Effector memory CD8-positive, alpha-beta T cell (primary cell): Measurements from ENCODE around the gene ARMC10.
A peak's percentile ranks its signal among the peaks of the same experiment; 100 is the strongest.
"Not testable (repeated sequence)": the region's sequence is repeated elsewhere in the genome, so short reads cannot be mapped to it uniquely, and the experiment has no call there.

Experiments
- ATAC-seq: fragments of 150-1000 bp; cut with Tn5 transposase; replicated peaks from 2 replicates; pipeline ENCODE4 v1.10.0; 2021; ENCODE audit warnings: mild to moderate bottlenecking, moderate library complexity
- DNase-seq, 3 experiments: peaks; one replicate each; pipeline ENCODE4 v3.0.0; 2021
- H3K27ac Mint-ChIP-seq, 2 donors: one replicate each; pipeline ENCODE4 v1.8.0; 2022; ENCODE audit warnings: mild to moderate bottlenecking in 2 of 2, mixed read lengths in 2 of 2, moderate library complexity in 2 of 2
- H3K27me3 Mint-ChIP-seq, 2 donors: one replicate each; pipeline ENCODE4 v1.8.0; 2022; ENCODE audit warnings: mixed read lengths in 2 of 2
- H3K36me3 Mint-ChIP-seq: one replicate; pipeline ENCODE4 v1.8.0; 2022; ENCODE audit warnings: mild to moderate bottlenecking, moderate library complexity, mixed read lengths; ENCODE audit not compliant: insufficient read depth
- H3K4me1 Mint-ChIP-seq, 2 donors: one replicate each; pipeline ENCODE4 v1.8.0; 2022; ENCODE audit warnings: low read depth in 2 of 2, mixed read lengths in 2 of 2
- H3K4me3 Mint-ChIP-seq, 2 donors: one replicate each; pipeline ENCODE4 v1.8.0; 2022; ENCODE audit warnings: mild to moderate bottlenecking in 2 of 2, mixed read lengths in 2 of 2, moderate library complexity in 2 of 2
- H3K9me3 Mint-ChIP-seq, 2 donors: one replicate each; pipeline ENCODE4 v1.8.0; 2022; ENCODE audit warnings: mixed read lengths in 2 of 2
- total RNA-seq, 9 experiments: gene quantifications; one replicate each; lab custom pipeline; 2026; lab: John Stamatoyannopoulos, UW

The ARMC10 gene
- total RNA-seq: 12.8 to 52.8 (median 33.4) reads per million in 9 experiments

DNA sequence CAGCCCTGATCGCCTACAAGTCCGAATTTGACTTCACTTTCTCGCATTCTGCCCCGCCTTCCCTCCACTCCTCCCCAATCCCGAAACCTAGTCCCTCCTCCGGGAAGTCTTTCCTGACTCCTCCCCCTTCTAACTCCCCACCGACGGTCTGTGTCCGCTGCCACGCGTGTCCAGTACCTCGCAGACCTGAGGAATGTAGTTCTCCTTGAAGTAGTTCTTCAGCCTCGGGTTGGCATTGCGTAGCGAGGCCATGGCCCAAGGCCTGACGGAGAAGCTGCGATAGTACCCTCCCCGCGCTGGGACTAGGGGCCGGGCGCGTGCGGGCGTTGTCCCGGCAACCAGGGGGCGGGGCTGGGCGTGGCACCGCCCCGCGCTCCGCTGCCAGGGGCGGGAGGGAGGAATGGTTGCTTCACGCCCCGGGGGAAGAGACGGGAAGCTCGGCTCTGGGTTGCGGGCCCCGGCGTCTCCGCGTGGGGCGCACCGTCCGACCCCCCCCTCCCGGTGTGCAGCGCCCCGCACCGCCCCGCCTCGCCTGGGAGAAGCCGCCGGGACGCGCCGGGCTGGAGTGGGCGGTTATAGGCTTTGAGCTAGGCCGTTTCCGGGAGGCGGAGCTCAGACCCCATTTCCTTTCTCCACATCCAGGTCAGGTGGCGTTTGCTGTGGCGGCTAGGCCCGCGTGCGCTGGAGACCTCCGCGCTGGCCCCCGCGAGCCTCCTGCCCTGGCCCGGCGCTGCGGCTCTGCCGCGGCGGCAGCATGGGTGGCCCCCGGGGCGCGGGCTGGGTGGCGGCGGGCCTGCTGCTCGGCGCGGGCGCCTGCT, at the start of gene ARMC10, which contains the start of gene FBXL13:
ARMC10 (plus strand) TSS at position 622 of the 818 bp plus-strand sequence; CDS start at position 755, 133 bp downstream.
FBXL13 (minus strand) TSS at position 278 of the 818 bp plus-strand sequence.
- DNase-seq (peak; percentile 79 to 87 (median 84)), ATAC-seq (peak; percentile 78)
- Mint-ChIP-seq H3K4me1 (peaks cover 19 to 27% of the 10 kb centered on the region in 2 donors), H3K27ac (peak within 1 kb of the TSS; percentile 93 to 94), H3K36me3 (peaks cover 3% of the 10 kb centered on the region), H3K4me3 (peak within 1 kb of the TSS; percentile 91 to 96), H3K27me3 (no peaks in the 10 kb centered on the region), H3K9me3 (no peaks in the 10 kb centered on the region)

DNA sequence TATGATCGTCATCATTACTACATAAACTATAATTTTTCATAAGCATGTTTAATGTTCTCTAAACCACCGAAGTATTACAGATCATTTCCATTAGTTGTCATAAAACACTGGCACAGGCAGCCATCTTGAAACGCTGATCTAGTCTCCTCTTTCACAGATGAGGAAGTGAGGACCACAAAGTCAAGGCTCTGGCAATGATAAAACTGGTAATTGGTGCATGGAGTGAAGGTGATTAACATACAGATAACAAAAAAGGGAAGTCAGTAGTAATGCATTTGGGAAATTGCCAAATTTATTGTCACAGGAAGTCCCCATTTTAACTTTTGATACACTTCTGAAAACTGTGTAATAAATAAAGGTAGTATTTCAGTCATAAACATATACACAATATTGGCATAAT, 49.6 kb upstream of the ARMC10 start:
- Mint-ChIP-seq H3K27me3 (no peaks in the 10 kb centered on the region), H3K36me3 (no peaks in the 10 kb centered on the region), H3K4me3 (no peak overlapping the region), H3K4me1 (peaks cover 0 to 4% of the 10 kb centered on the region in 2 donors), H3K27ac (no peak overlapping the region), H3K9me3 (no peaks in the 10 kb centered on the region)
- ATAC-seq (no peak), DNase-seq (no peak)

GRCh38 chr7:103031024-103031423, 43.9 kb upstream of the ARMC10 start:
- DNase-seq (no peak), ATAC-seq (no peak)
- H3K27me3 Mint-ChIP-seq: peaks cover 14 to 15% of the 10 kb centered on the region in 2 donors

DNA sequence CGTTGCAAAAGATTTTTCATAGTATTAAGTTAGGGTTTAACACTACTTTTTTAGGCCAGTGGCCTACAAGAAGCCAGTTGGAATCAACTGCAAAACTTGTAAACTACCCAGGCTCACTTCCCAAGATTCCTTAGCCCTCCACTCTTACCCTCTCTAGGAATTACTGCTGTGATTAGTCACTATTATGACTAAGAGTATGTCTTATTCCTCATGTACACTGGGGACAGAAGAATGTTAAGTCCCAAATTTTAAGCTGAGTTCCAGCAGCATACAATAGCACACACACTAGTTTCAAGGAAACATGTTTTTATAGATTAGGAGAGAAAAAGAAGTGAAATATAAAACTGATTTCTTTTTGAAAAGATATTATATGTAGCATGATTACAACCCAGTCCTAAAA, 43.2 kb upstream of the ARMC10 start:
- no peaks in the 10 kb centered on the region for H3K4me1 Mint-ChIP-seq
- no peaks in the 10 kb centered on the region for H3K36me3 Mint-ChIP-seq
- ATAC-seq: no peak
- H3K9me3 Mint-ChIP-seq: no peaks in the 10 kb centered on the region
- H3K27me3 Mint-ChIP-seq: peaks cover 14 to 15% of the 10 kb centered on the region in 2 donors
- H3K27ac Mint-ChIP-seq: no peak overlapping the region
- H3K4me3 Mint-ChIP-seq: no peak overlapping the region
- no peak for DNase-seq

More at GRCh38 chr7:103031024-103031423, 43.9 kb upstream of the ARMC10 start:
- Mint-ChIP-seq H3K4me3 (no peak overlapping the region), H3K36me3 (no peaks in the 10 kb centered on the region), H3K4me1 (no peaks in the 10 kb centered on the region), H3K9me3 (no peaks in the 10 kb centered on the region), H3K27ac (peak overlapping the region in 1 of 2 donors; percentile 7)

DNA sequence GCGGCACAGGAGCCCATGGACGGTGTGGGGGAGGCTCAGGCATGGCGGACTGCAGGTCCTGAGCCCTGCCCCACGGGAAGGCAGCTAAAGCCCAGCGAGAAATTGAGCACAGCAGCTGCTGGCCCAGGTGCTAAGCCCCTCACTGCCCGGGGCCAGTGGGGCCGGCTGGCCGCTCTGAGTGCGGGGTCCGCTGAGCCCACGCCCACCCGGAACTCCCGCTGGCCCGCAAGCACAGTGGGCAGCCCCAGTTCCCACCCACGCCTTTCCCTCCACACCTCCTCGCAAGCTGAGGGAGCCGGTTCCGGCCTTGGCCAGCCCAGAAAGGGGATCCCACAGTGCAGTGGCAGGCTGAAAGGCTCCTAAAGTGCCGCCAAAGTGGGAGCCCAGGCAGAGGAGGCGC, 40.6 kb upstream of the ARMC10 start:
- ATAC-seq, H3K4me1 Mint-ChIP-seq, H3K4me3 Mint-ChIP-seq, H3K27ac Mint-ChIP-seq, DNase-seq, H3K36me3 Mint-ChIP-seq, H3K9me3 Mint-ChIP-seq: not testable (repeated sequence)
- peaks cover 14 to 15% of the 10 kb centered on the region in 2 donors for H3K27me3 Mint-ChIP-seq

DNA sequence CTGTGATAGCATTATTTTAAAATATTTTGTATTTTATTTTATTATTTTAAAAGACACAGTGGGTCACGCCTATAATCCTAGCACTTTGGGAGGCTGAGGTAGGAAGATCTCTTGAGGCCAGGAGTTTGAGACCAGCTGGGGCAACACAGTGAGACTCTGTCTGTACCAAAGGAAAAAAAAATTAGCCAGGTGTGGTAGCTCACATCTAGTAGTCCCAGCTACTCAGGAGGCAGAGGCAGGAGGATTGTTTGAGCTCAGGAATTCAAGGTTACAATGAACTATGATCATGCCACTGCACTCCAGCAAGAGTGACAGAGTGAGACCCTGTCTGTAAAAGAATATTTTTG, 37.5 kb upstream of the ARMC10 start:
- Mint-ChIP-seq H3K4me3 (no peak overlapping the region), H3K36me3 (no peaks in the 10 kb centered on the region), H3K4me1 (no peaks in the 10 kb centered on the region), H3K27ac (no peak overlapping the region), H3K27me3 (peaks cover 14 to 25% of the 10 kb centered on the region in 2 donors), H3K9me3 (no peaks in the 10 kb centered on the region)
- DNase-seq: no peak
- ATAC-seq: no peak

GRCh38 chr7:103037823-103038739, 36.9 kb upstream of the ARMC10 start:
- peaks cover 10 to 19% of the 10 kb centered on the region in 2 donors for H3K27me3 Mint-ChIP-seq
- H3K27ac Mint-ChIP-seq, H3K4me3 Mint-ChIP-seq, H3K9me3 Mint-ChIP-seq, ATAC-seq, DNase-seq, H3K36me3 Mint-ChIP-seq, H3K4me1 Mint-ChIP-seq: not testable (repeated sequence)

DNA sequence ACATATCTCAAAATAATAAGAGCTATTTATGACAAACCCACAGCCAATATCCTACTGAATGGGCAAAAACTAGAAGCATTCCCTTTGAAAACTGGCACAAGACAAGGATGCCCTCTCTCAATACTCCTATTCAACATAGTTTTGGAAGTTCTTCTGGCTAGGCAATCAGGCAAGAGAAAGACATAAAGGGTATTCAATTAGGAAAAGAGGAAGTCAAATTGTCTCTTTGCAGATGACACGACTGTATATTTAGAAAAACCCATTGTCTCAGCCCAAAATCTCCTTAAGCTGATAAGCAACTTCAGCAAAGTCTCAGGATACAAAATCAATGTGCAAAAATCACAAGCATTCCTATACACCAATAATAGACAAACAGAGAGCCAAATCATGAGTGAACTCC, 33.1 kb upstream of the ARMC10 start:
- H3K4me3 Mint-ChIP-seq, H3K27ac Mint-ChIP-seq, H3K27me3 Mint-ChIP-seq, DNase-seq, H3K9me3 Mint-ChIP-seq, ATAC-seq, H3K4me1 Mint-ChIP-seq, H3K36me3 Mint-ChIP-seq: not testable (repeated sequence)

DNA sequence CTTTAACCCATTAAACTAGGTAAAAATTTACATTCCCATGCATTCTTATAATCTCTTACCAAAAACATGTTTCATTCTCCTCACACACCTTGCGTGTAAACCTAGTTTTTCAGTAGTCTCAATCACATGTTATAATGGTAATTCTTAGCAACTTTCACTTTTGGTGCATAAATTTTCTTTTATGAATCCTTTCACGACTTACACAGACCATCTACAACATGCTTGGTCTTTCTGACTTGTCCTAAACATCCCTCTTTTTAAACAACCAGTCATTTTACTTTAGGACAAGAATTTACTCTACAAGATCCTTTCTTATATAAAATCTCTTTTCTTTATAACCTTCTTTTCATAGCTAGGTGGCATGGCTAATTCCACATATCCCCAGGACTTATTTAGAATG, 26.1 kb upstream of the ARMC10 start:
- ATAC-seq (no peak), DNase-seq (no peak)
- Mint-ChIP-seq H3K36me3 (no peaks in the 10 kb centered on the region), H3K9me3 (no peaks in the 10 kb centered on the region), H3K27ac (no peak overlapping the region), H3K4me3 (no peak overlapping the region), H3K27me3 (no peaks in the 10 kb centered on the region), H3K4me1 (no peaks in the 10 kb centered on the region)

- H3K27ac Mint-ChIP-seq: no peak overlapping the region
- H3K4me1 Mint-ChIP-seq: no peaks in the 10 kb centered on the region
- H3K4me3 Mint-ChIP-seq: no peak overlapping the region
- no peaks in the 10 kb centered on the region for H3K36me3 Mint-ChIP-seq
- H3K9me3 Mint-ChIP-seq: no peaks in the 10 kb centered on the region
- DNase-seq (no peak), ATAC-seq (no peak)
- H3K27me3 Mint-ChIP-seq: no peaks in the 10 kb centered on the region
Measured at GRCh38 chr7:103051519-103051918, 23.4 kb upstream of the ARMC10 start.

- not testable (repeated sequence) for H3K4me3 Mint-ChIP-seq, H3K4me1 Mint-ChIP-seq, DNase-seq, ATAC-seq, H3K27me3 Mint-ChIP-seq, H3K27ac Mint-ChIP-seq, H3K9me3 Mint-ChIP-seq, H3K36me3 Mint-ChIP-seq
Measured at GRCh38 chr7:103056006-103056405, 18.9 kb upstream of the ARMC10 start.

GRCh38 chr7:103058122-103058521, 16.8 kb upstream of the ARMC10 start:
- no peaks in the 10 kb centered on the region for H3K27me3 Mint-ChIP-seq
- DNase-seq (no peak), ATAC-seq (no peak)
- no peak overlapping the region for H3K4me3 Mint-ChIP-seq
- H3K36me3 Mint-ChIP-seq: no peaks in the 10 kb centered on the region
- no peaks in the 10 kb centered on the region for H3K4me1 Mint-ChIP-seq
- H3K9me3 Mint-ChIP-seq: no peaks in the 10 kb centered on the region
- no peak overlapping the region for H3K27ac Mint-ChIP-seq

GRCh38 chr7:103059471-103059870, 15.5 kb upstream of the ARMC10 start:
- H3K36me3 Mint-ChIP-seq: no peaks in the 10 kb centered on the region
- DNase-seq (no peak), ATAC-seq (no peak)
- H3K4me3 Mint-ChIP-seq: no peak overlapping the region
- H3K27me3 Mint-ChIP-seq: no peaks in the 10 kb centered on the region
- no peaks in the 10 kb centered on the region for H3K4me1 Mint-ChIP-seq
- no peaks in the 10 kb centered on the region for H3K9me3 Mint-ChIP-seq
- no peak overlapping the region for H3K27ac Mint-ChIP-seq
